Measurements from ENCODE around the gene ADAP1.

The ADAP1 gene

GRCh38 chr7:863106-863505 is 91.4 kb downstream of the ADAP1 start:
- Histone ChIP-seq H3F3A (ENCODE audit: insufficient read depth) (no peaks in the 10 kb centered on the region), H3K27me3 (ENCODE audit: low read length) (no peaks in the 10 kb centered on the region), H3K79me2 (ENCODE audit: insufficient read depth, low read length) (no peaks in the 10 kb centered on the region), H3K9me3 (ENCODE audit: insufficient read depth, low read length) (no peaks in the 10 kb centered on the region), H3K27ac (ENCODE audit: low read depth, low read length) (no peak overlapping the region), H4K20me1 (ENCODE audit: low read depth, low read length) (no peaks in the 10 kb centered on the region), H3K4me2 (ENCODE audit: low read depth, low read length, poor library complexity, severe bottlenecking) (no peak overlapping the region), H3K9ac (ENCODE audit: low read length) (no peak overlapping the region), H3K4me3 (ENCODE audit: insufficient read depth, low read length, poor library complexity, severe bottlenecking) (no peak overlapping the region), H2AFZ (ENCODE audit: low read depth, low read length, severe bottlenecking) (no peak overlapping the region), H3K36me3 (ENCODE audit: low read length) (peaks cover 3% of the 10 kb centered on the region; the same call in 1 of the 2 replicates), H3K9me2 (replicated peaks; ENCODE audit: insufficient read depth, low read length) (no peaks in the 10 kb centered on the region)
- TF ChIP-seq EZH2phosphoT487 (conservative IDR thresholded peaks at IDR 0.05; ENCODE audit: low read length) (no peak), CTCF (IDR thresholded peaks at IDR 0.05; ENCODE audit: insufficient read depth, low read length, poor library complexity, severe bottlenecking) (no peak)

GRCh38 chr7:862157-862556 is 92.3 kb downstream of the ADAP1 start:
- H3K9ac ChIP-seq (ENCODE audit: low read length): no peak overlapping the region
- H4K20me1 ChIP-seq (ENCODE audit: low read depth, low read length): no peaks in the 10 kb centered on the region
- peaks cover 3% of the 10 kb centered on the region; the same call in 1 of the 2 replicates for H3K36me3 ChIP-seq (ENCODE audit: low read length)
- no peaks in the 10 kb centered on the region for H3K9me2 ChIP-seq (replicated peaks; ENCODE audit: insufficient read depth, low read length)
- no peak overlapping the region for H3K27ac ChIP-seq (ENCODE audit: low read depth, low read length)
- no peak for TF ChIP-seq CTCF (IDR thresholded peaks at IDR 0.05; ENCODE audit: insufficient read depth, low read length, poor library complexity, severe bottlenecking)
- no peak for TF ChIP-seq EZH2phosphoT487 (conservative IDR thresholded peaks at IDR 0.05; ENCODE audit: low read length)
- H3K4me3 ChIP-seq (ENCODE audit: insufficient read depth, low read length, poor library complexity, severe bottlenecking): no peak overlapping the region
- no peaks in the 10 kb centered on the region for H3K27me3 ChIP-seq (ENCODE audit: low read length)
- no peaks in the 10 kb centered on the region for H3K9me3 ChIP-seq (ENCODE audit: insufficient read depth, low read length)
- H3F3A ChIP-seq (ENCODE audit: insufficient read depth): no peaks in the 10 kb centered on the region
- H3K79me2 ChIP-seq (ENCODE audit: insufficient read depth, low read length): no peaks in the 10 kb centered on the region
- H2AFZ ChIP-seq (ENCODE audit: low read depth, low read length, severe bottlenecking): no peak overlapping the region
- H3K4me2 ChIP-seq (ENCODE audit: low read depth, low read length, poor library complexity, severe bottlenecking): no peak overlapping the region

- no peak overlapping the region for H2AFZ ChIP-seq (ENCODE audit: low read depth, low read length, severe bottlenecking)
- no peaks in the 10 kb centered on the region for H3K27me3 ChIP-seq (ENCODE audit: low read length)
- no peak overlapping the region for H3K4me3 ChIP-seq (ENCODE audit: insufficient read depth, low read length, poor library complexity, severe bottlenecking)
- TF ChIP-seq EZH2phosphoT487 (conservative IDR thresholded peaks at IDR 0.05; ENCODE audit: low read length): no peak
- no peak for TF ChIP-seq CTCF (IDR thresholded peaks at IDR 0.05; ENCODE audit: insufficient read depth, low read length, poor library complexity, severe bottlenecking)
- no peaks in the 10 kb centered on the region for H3K79me2 ChIP-seq (ENCODE audit: insufficient read depth, low read length)
- H3K27ac ChIP-seq (ENCODE audit: low read depth, low read length): no peak overlapping the region
- H3K9me2 ChIP-seq (replicated peaks; ENCODE audit: insufficient read depth, low read length): no peaks in the 10 kb centered on the region
- H3K4me2 ChIP-seq (ENCODE audit: low read depth, low read length, poor library complexity, severe bottlenecking): no peak overlapping the region
- no peaks in the 10 kb centered on the region for H4K20me1 ChIP-seq (ENCODE audit: low read depth, low read length)
- H3K9me3 ChIP-seq (ENCODE audit: insufficient read depth, low read length): no peaks in the 10 kb centered on the region
- H3K9ac ChIP-seq (ENCODE audit: low read length): no peak overlapping the region
- H3F3A ChIP-seq (ENCODE audit: insufficient read depth): no peaks in the 10 kb centered on the region
- peaks cover 3% of the 10 kb centered on the region; the same call in 1 of the 2 replicates for H3K36me3 ChIP-seq (ENCODE audit: low read length)
These were observed 93.3 kb downstream of the ADAP1 start for GRCh38 chr7:861222-861621.
